Lower leg skin (tissue), 4 donors: ENCODE results near the gene MRPL42. TPM values are rescaled to one million over a fixed set of nuclear protein-coding genes. Genes with fewer than 3 reads are reported as not detected.

ENCODE experiments used
- DNase-seq, 2 donors: peaks; one replicate each; pipeline ENCODE4 v3.0.0-alpha.2; 2019; ENCODE audit warnings: low spot score in 2 of 2
- H3K4me3 ChIP-seq: fragments of 200-600 bp; sonication (generic); 2 replicates; pipeline ENCODE4 v1.5.1; 2017; ENCODE audit warnings: mild to moderate bottlenecking, low read depth; ENCODE audit not compliant: poor library complexity, severe bottlenecking
- CTCF ChIP-seq, 3 donors: fragments of 450-650 bp; IDR thresholded peaks; one replicate each; pipeline ENCODE4 v1.5.1; 2016; ENCODE audit warnings: antibody characterized with exemption in 3 of 3, mild to moderate bottlenecking in 3 of 3, moderate library complexity in 2 of 3
- POLR2A ChIP-seq, 2 donors: fragments of 450-650 bp; IDR thresholded peaks; one replicate each; pipeline ENCODE4 v1.6.1; 2016 to 2017; ENCODE audit warnings: antibody characterized with exemption in 2 of 2, mild to moderate bottlenecking in 1 of 2, moderate library complexity in 1 of 2
- WGBS, 2 donors: methylation state at CpG; one replicate each; pipeline ENCODE4 v1.1.5; 2018; 5-methylcytosine and 5-hydroxymethylcytosine counted together
- intact Hi-C: fragments of 100-400 bp; cut with DNase I; formaldehyde crosslinking; loops from one replicate; pipeline ENCODE4 v1.15.0; 2023; ENCODE audit warnings: low total_unique reads
- total RNA-seq, 4 donors: library from RNA; depleted of rRNA; stranded (reverse); fragments of >200 nt; gene quantifications; one replicate each; pipeline ENCODE4 v1.1.0, GENCODE V29; 2016

The MRPL42 gene
- total RNA-seq, 4 donors from 2014 or later, result 43.9 to 58.4 (median 47.7) TPM

- H3K4me3 ChIP-seq, result peak overlapping the region; percentile 100
- 4 to 5% methylated on average over 19 of the region's 19 CpGs for WGBS, 2 donors
- TF ChIP-seq POLR2A (IDR thresholded peaks at IDR 0.05), result no peak
- no peak for TF ChIP-seq CTCF (IDR thresholded peaks at IDR 0.05)
- no peak for DNase-seq
- intact Hi-C loops, result no loop called here
These were observed 24.6 kb upstream of the MRPL42 start for GRCh38 chr12:93442411-93443340.

GRCh38 chr12:93443576-93443975 is 23.7 kb upstream of the MRPL42 start:
- H3K4me3 ChIP-seq, result no peak overlapping the region
- 54 to 65% methylated on average over 4 of the region's 4 CpGs for WGBS, 2 donors
- TF ChIP-seq POLR2A (IDR thresholded peaks at IDR 0.05), result no peak
- DNase-seq, result peak in 1 of 2 donors; percentile 25
- intact Hi-C loops, result no loop called here

GRCh38 chr12:93447555-93448290 is 19.6 kb upstream of the MRPL42 start:
- intact Hi-C loops, result no loop called here
- 69 to 73% methylated on average over 4 of the region's 4 CpGs for WGBS, 2 donors
- no peak for TF ChIP-seq POLR2A (IDR thresholded peaks at IDR 0.05)
- TF ChIP-seq CTCF (IDR thresholded peaks at IDR 0.05), result no peak
- no peak overlapping the region for H3K4me3 ChIP-seq
- DNase-seq, result no peak

GRCh38 chr12:93448796-93449195 is 18.5 kb upstream of the MRPL42 start:
- no peak for DNase-seq
- TF ChIP-seq CTCF (IDR thresholded peaks at IDR 0.05) (no peak), POLR2A (IDR thresholded peaks at IDR 0.05) (no peak)
- intact Hi-C loops, result no loop called here
- no peak overlapping the region for H3K4me3 ChIP-seq
- WGBS, 2 donors, result 64 to 84% methylated on average over 5 of the region's 5 CpGs

- intact Hi-C loops, result no loop called here
- no peak for TF ChIP-seq POLR2A (IDR thresholded peaks at IDR 0.05)
- TF ChIP-seq CTCF (IDR thresholded peaks at IDR 0.05), result no peak
- H3K4me3 ChIP-seq, result no peak overlapping the region
- no peak for DNase-seq
- 86 to 98% methylated on average over 1 of the region's 1 CpG for WGBS, 2 donors
These were observed 18.0 kb upstream of the MRPL42 start for GRCh38 chr12:93449277-93449676.
